Rectal smooth muscle tissue (tissue), 1 donor: ENCODE data around the gene RAB11FIP4.

Source experiments
- H3K27ac ChIP-seq: one replicate; pipeline ENCODE4 v1.7.0; 2013; ENCODE audit warnings: low read depth, low read length, inconsistent platforms
- H3K27me3 ChIP-seq: one replicate; pipeline ENCODE4 v1.7.0; 2013; ENCODE audit warnings: low read length; ENCODE audit not compliant: control insufficient read depth, insufficient read depth
- H3K36me3 ChIP-seq: one replicate; pipeline ENCODE4 v1.7.0; 2013; ENCODE audit warnings: low read length; ENCODE audit not compliant: control insufficient read depth, insufficient read depth
- H3K4me1 ChIP-seq: one replicate; pipeline ENCODE4 v1.7.0; 2013; ENCODE audit warnings: low read length; ENCODE audit not compliant: control insufficient read depth, insufficient read depth
- H3K4me3 ChIP-seq: one replicate; pipeline ENCODE4 v1.7.0; 2013; ENCODE audit warnings: low read length
- H3K9ac ChIP-seq: one replicate; pipeline ENCODE4 v1.7.0; 2013; ENCODE audit warnings: low read length

Gene RAB11FIP4

GRCh38 chr17:31582151-31582907, 190.9 kb downstream of the RAB11FIP4 start:
- Histone ChIP-seq H3K27me3 (no peaks in the 10 kb centered on the region), H3K4me3 (peak overlapping the region; percentile 2), H3K36me3 (no peaks in the 10 kb centered on the region), H3K9ac (no peak overlapping the region), H3K4me1 (peaks cover 19% of the 10 kb centered on the region), H3K27ac (peak overlapping the region; percentile 73)

- Histone ChIP-seq H3K27me3 (no peaks in the 10 kb centered on the region), H3K9ac (no peak overlapping the region), H3K4me3 (no peak overlapping the region), H3K27ac (no peak overlapping the region), H3K36me3 (no peaks in the 10 kb centered on the region), H3K4me1 (peaks cover 19% of the 10 kb centered on the region)
These were observed 192.4 kb downstream of the RAB11FIP4 start for GRCh38 chr17:31583772-31584356.

GRCh38 chr17:31584438-31585279, 193.2 kb downstream of the RAB11FIP4 start:
- H3K4me3 ChIP-seq: no peak overlapping the region
- no peak overlapping the region for H3K9ac ChIP-seq
- no peaks in the 10 kb centered on the region for H3K27me3 ChIP-seq
- peaks cover 19% of the 10 kb centered on the region for H3K4me1 ChIP-seq
- H3K27ac ChIP-seq: no peak overlapping the region
- H3K36me3 ChIP-seq: no peaks in the 10 kb centered on the region

GRCh38 chr17:31585280-31585630, 193.8 kb downstream of the RAB11FIP4 start:
- H3K4me1 ChIP-seq: peaks cover 18% of the 10 kb centered on the region
- H3K27ac ChIP-seq: no peak overlapping the region
- no peak overlapping the region for H3K9ac ChIP-seq
- no peaks in the 10 kb centered on the region for H3K36me3 ChIP-seq
- no peak overlapping the region for H3K4me3 ChIP-seq
- H3K27me3 ChIP-seq: no peaks in the 10 kb centered on the region

- peaks cover 3% of the 10 kb centered on the region for H3K4me1 ChIP-seq
- H3K27me3 ChIP-seq: no peaks in the 10 kb centered on the region
- H3K36me3 ChIP-seq: no peaks in the 10 kb centered on the region
- no peak overlapping the region for H3K4me3 ChIP-seq
- no peak overlapping the region for H3K9ac ChIP-seq
- H3K27ac ChIP-seq: no peak overlapping the region
These were observed 195.5 kb downstream of the RAB11FIP4 start for GRCh38 chr17:31586946-31587345.

- no peaks in the 10 kb centered on the region for H3K36me3 ChIP-seq
- no peak overlapping the region for H3K4me3 ChIP-seq
- no peaks in the 10 kb centered on the region for H3K4me1 ChIP-seq
- H3K27ac ChIP-seq: no peak overlapping the region
- H3K9ac ChIP-seq: no peak overlapping the region
- H3K27me3 ChIP-seq: no peaks in the 10 kb centered on the region
These were observed 196.0 kb downstream of the RAB11FIP4 start for GRCh38 chr17:31587462-31587861.
